Uterus (tissue), 2 donors: ENCODE measurements around the gene SURF4.

Experiments used
- POLR2A ChIP-seq, 2 donors: fragments of 450-650 bp; IDR thresholded peaks; one replicate each; pipeline ENCODE4 v1.6.1; 2016; ENCODE audit warnings: antibody characterized with exemption in 2 of 2, mild to moderate bottlenecking in 1 of 2, moderate library complexity in 1 of 2
- TF ChIP-seq, protein P1 (sequence below), 4 experiments: fragments of 200-600 bp in 2 of 4; fragments of 450-650 bp in 2 of 4; sonication (generic) in 2 of 4; IDR thresholded peaks; one replicate each; pipeline ENCODE4 v1.5.1; 2016 to 2019; ENCODE audit warnings: antibody characterized with exemption in 4 of 4, mild to moderate bottlenecking in 2 of 4, moderate library complexity in 1 of 4

DNA sequence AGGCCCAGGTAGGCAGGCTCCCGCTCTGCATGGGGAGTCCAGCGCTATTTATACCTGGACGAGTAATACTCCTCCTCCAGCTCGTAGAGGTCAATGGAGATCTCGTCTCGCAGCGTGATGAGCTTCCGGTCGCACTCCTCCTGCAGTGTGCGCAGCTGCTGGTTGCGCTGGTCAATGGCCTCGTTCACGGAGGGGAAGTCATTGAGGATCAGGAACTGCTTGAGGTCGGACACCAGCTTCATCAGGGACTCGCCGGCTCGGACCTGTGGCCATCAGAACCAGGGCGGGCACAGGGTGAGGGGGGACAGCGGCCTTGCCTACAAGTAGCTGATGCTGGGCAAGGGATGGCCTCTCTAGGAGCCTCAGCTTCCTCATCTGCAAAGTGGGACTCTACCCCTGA, 31.8 kb downstream of the SURF4 start:
- TF ChIP-seq, protein P1, sequence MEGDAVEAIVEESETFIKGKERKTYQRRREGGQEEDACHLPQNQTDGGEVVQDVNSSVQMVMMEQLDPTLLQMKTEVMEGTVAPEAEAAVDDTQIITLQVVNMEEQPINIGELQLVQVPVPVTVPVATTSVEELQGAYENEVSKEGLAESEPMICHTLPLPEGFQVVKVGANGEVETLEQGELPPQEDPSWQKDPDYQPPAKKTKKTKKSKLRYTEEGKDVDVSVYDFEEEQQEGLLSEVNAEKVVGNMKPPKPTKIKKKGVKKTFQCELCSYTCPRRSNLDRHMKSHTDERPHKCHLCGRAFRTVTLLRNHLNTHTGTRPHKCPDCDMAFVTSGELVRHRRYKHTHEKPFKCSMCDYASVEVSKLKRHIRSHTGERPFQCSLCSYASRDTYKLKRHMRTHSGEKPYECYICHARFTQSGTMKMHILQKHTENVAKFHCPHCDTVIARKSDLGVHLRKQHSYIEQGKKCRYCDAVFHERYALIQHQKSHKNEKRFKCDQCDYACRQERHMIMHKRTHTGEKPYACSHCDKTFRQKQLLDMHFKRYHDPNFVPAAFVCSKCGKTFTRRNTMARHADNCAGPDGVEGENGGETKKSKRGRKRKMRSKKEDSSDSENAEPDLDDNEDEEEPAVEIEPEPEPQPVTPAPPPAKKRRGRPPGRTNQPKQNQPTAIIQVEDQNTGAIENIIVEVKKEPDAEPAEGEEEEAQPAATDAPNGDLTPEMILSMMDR (IDR thresholded peaks at IDR 0.05), result no peak
- TF ChIP-seq POLR2A (IDR thresholded peaks at IDR 0.05), result no peak
